Measurements from ENCODE around the gene PARP11.

- TF ChIP-seq CTCF (conservative IDR thresholded peaks at IDR 0.05; ENCODE audit: low read length) (no peak), EZH2phosphoT487 (IDR thresholded peaks at IDR 0.05; ENCODE audit: borderline replicate concordance, low read depth, low read length) (no peak)
Measured at GRCh38 chr12:3836641-3837040, 36.6 kb downstream of the PARP11 start.
